Measurements from ENCODE around the gene LYST.

LYST gene

DNA sequence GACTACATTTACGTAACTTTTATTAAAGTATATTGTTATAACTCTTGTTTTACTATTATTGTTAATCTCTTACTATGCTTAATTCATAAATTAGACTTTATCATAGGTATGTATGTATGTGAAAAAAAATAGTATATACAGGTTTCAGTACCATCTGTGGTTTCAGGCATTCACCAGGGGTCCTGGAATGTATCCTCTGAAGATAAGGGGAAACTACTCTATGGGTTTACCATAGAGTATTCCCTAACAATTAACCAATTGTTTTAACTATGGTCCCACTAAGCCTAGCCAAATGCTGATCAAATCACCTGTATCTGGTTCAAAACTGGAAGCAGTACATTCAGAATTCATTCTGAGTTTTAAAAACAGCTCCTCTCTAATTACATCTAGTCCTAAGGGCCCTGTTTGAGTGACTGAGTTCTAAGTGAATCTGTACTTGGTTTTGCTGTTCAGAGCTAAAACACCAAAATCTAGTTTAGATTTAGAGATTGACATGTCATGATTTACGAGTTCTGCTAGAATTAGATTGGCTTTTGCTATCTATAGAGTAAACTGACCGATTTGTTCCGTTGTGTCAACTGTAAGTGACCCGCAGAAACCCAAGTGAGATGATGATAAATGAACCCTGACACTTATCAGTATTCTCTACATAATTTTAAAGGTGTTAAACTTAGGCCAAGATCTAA lies 123.6 kb downstream of the LYST start:
- DNase-seq (ENCODE audit: low read depth), result no peak
- no peak for TF ChIP-seq CTCF (conservative IDR thresholded peaks at IDR 0.05; ENCODE audit: control insufficient read depth, insufficient read depth, low read depth, low read length)
- H3K4me3 ChIP-seq (ENCODE audit: control insufficient read depth, low read depth, low read length), result no peak overlapping the region

DNA sequence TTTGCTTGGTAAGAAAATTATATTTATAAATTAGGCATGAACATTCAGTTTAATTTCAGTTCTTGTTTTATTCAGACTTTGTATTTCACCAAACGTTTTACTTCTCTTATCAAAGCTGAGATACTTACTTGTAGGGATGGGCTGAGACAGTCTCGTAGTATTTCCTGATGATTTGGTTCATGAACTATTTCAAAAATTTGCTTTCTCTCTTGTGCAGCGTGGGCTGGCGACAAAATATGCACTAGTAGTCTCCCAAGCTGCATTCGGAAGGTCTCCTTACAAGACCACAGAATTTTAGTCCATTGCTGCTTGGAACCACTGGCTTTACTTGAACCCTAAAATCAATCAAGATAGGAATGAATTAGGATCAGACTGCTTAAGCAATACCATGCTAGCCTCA lies 125.4 kb downstream of the LYST start:
- DNase-seq (ENCODE audit: low read depth), result peak; percentile 54
- no peak overlapping the region for H3K4me3 ChIP-seq (ENCODE audit: control insufficient read depth, low read depth, low read length)
- no peak for TF ChIP-seq CTCF (conservative IDR thresholded peaks at IDR 0.05; ENCODE audit: control insufficient read depth, insufficient read depth, low read depth, low read length)

DNA sequence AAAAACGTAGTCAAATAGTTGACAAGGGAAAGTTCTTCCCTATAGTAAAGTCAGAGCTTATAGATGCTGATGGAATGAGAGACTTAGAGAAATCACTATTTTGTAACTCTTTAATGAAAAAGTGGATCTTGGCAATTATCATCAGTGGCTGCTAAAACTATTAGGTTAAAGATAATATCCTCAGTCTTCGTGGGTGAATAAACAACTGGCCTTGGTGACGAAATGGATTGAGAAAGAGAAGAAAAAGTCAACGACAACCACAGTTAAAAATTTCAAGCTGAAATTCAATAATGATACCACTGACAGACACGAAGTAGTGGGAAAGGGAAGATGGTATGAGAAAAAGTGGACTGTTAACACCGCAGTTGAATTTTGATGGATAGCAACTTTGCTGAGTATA lies 127.1 kb downstream of the LYST start:
- no peak for TF ChIP-seq CTCF (conservative IDR thresholded peaks at IDR 0.05; ENCODE audit: control insufficient read depth, insufficient read depth, low read depth, low read length)
- no peak overlapping the region for H3K4me3 ChIP-seq (ENCODE audit: control insufficient read depth, low read depth, low read length)
- peak; percentile 25 for DNase-seq (ENCODE audit: low read depth)

- no peak overlapping the region for H3K4me3 ChIP-seq (ENCODE audit: control insufficient read depth, low read depth, low read length)
- no peak for TF ChIP-seq CTCF (conservative IDR thresholded peaks at IDR 0.05; ENCODE audit: control insufficient read depth, insufficient read depth, low read depth, low read length)
- peak; percentile 66 for DNase-seq (ENCODE audit: low read depth)
Observed at GRCh38 chr1:235739124-235739523, 127.6 kb downstream of the LYST start.

GRCh38 chr1:235737751-235738150 lies 129.0 kb downstream of the LYST start:
- no peak overlapping the region for H3K4me3 ChIP-seq (ENCODE audit: control insufficient read depth, low read depth, low read length)
- no peak for DNase-seq (ENCODE audit: low read depth)
- no peak for TF ChIP-seq CTCF (conservative IDR thresholded peaks at IDR 0.05; ENCODE audit: control insufficient read depth, insufficient read depth, low read depth, low read length)

DNA sequence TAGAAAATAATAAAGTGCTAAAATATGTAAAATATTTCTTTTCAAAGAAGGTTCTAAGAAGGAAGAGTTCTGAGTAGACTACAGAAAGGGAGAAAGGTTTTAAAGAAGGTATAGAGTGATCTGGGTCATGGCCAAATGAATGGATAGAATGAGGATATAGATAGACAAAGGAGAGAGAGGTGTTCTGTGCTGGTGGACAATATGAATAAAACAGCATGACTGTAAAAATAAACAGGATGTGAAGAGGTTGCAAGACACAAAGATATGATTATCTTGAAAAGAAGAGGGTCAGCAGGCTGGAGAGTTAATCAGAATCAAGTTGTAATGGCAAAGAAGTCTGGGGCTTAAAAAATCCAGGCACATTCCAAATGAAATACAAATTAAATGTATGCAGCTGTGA lies 130.4 kb downstream of the LYST start:
- TF ChIP-seq CTCF (conservative IDR thresholded peaks at IDR 0.05; ENCODE audit: control insufficient read depth, insufficient read depth, low read depth, low read length), result no peak
- no peak for DNase-seq (ENCODE audit: low read depth)

GRCh38 chr1:235735621-235736020 lies 131.1 kb downstream of the LYST start:
- no peak overlapping the region for H3K4me3 ChIP-seq (ENCODE audit: control insufficient read depth, low read depth, low read length)
- no peak for TF ChIP-seq CTCF (conservative IDR thresholded peaks at IDR 0.05; ENCODE audit: control insufficient read depth, insufficient read depth, low read depth, low read length)
- peak; percentile 74 for DNase-seq (ENCODE audit: low read depth)

More for the DNA sequence above, 130.4 kb downstream of the LYST start:
- no peak overlapping the region for H3K4me3 ChIP-seq (ENCODE audit: control insufficient read depth, low read depth, low read length)

Measured in fibroblast of mammary gland (primary cell).